HL-60/S4 (cell line): ENCODE data around the gene G6PC1.
"Not testable (repeated sequence)": the region's sequence is repeated elsewhere in the genome, so short reads cannot be mapped to it uniquely, and the experiment has no call there.

Experiments
- in situ Hi-C: fragments of 300-500 bp; cut with MboI; formaldehyde crosslinking; loops from 2 replicates; pipeline ENCODE4 v1.14.3; 2022; ENCODE audit warnings: low sequenced_read_pairs

Gene G6PC1

GRCh38 chr17:42873932-42874695 is 26.5 kb upstream of the G6PC1 start:
- in situ Hi-C loops, result not testable (repeated sequence)

- in situ Hi-C loops, result no loop called here
Measured at GRCh38 chr17:42877037-42877436, 23.6 kb upstream of the G6PC1 start.

- in situ Hi-C loops, result no loop called here
Measured at GRCh38 chr17:42878123-42878880, 22.3 kb upstream of the G6PC1 start.

GRCh38 chr17:42878924-42879595 is 21.5 kb upstream of the G6PC1 start:
- in situ Hi-C loops, result no loop called here

GRCh38 chr17:42879596-42879985 is 21.0 kb upstream of the G6PC1 start:
- in situ Hi-C loops, result no loop called here

- in situ Hi-C loops, result no loop called here
Measured at GRCh38 chr17:42880776-42881310, 19.8 kb upstream of the G6PC1 start.

- in situ Hi-C loops, result not testable (repeated sequence)
Measured at GRCh38 chr17:42881706-42882105, 18.9 kb upstream of the G6PC1 start.

- in situ Hi-C loops, result no loop called here
Measured at GRCh38 chr17:42882166-42882565, 18.4 kb upstream of the G6PC1 start.

GRCh38 chr17:42883802-42884558 is 16.6 kb upstream of the G6PC1 start:
- in situ Hi-C loops, result no loop called here

GRCh38 chr17:42885806-42886205 is 14.8 kb upstream of the G6PC1 start:
- in situ Hi-C loops, result not testable (repeated sequence)

GRCh38 chr17:42886283-42887176 is 14.1 kb upstream of the G6PC1 start:
- in situ Hi-C loops, result no loop called here

GRCh38 chr17:42889809-42890208 is 10.8 kb upstream of the G6PC1 start:
- in situ Hi-C loops, result no loop called here

GRCh38 chr17:42891539-42892152 is 9.0 kb upstream of the G6PC1 start:
- in situ Hi-C loops, result no loop called here

- in situ Hi-C loops, result no loop called here
Measured at GRCh38 chr17:42893359-42893758, 7.2 kb upstream of the G6PC1 start.

GRCh38 chr17:42894283-42895184 is 6.1 kb upstream of the G6PC1 start:
- in situ Hi-C loops, result no loop called here

- in situ Hi-C loops, result no loop called here
Measured at GRCh38 chr17:42895185-42895555, 5.4 kb upstream of the G6PC1 start.

- in situ Hi-C loops, result no loop called here
Measured at GRCh38 chr17:42898147-42898811, 2.3 kb upstream of the G6PC1 start.

GRCh38 chr17:42899981-42900380 is 618 bp upstream of the G6PC1 start:
- in situ Hi-C loops, result not testable (repeated sequence)
